WI38 (cell line): ENCODE measurements around the gene PTH1R.

ENCODE experiments used
- H3K4me3 ChIP-seq: 2 replicates; pipeline ENCODE4 v1.5.1; 2011; ENCODE audit warnings: low read depth, mild to moderate bottlenecking, control low read depth, low read length
- CTCF ChIP-seq: IDR thresholded peaks from 2 replicates; pipeline ENCODE4 v1.5.1; 2012; ENCODE audit warnings: low read depth, mild to moderate bottlenecking, control low read depth, low read length

PTH1R gene

GRCh38 chr3:46892285-46893145 is 15.0 kb downstream of the PTH1R start:
- peak overlapping the region; percentile 51 for H3K4me3 ChIP-seq
- no peak for TF ChIP-seq CTCF

- no peak overlapping the region for H3K4me3 ChIP-seq
- TF ChIP-seq CTCF, result no peak
Measured at GRCh38 chr3:46893146-46893748, 15.7 kb downstream of the PTH1R start.

GRCh38 chr3:46893763-46894162 is 16.2 kb downstream of the PTH1R start:
- no peak for TF ChIP-seq CTCF

GRCh38 chr3:46894256-46894655 is 16.7 kb downstream of the PTH1R start:
- TF ChIP-seq CTCF, result no peak
- no peak overlapping the region for H3K4me3 ChIP-seq

More at GRCh38 chr3:46893763-46894162, 16.2 kb downstream of the PTH1R start:
- no peak overlapping the region for H3K4me3 ChIP-seq

- no peak overlapping the region for H3K4me3 ChIP-seq
- TF ChIP-seq CTCF, result peak; percentile 92
Measured at GRCh38 chr3:46895204-46895660, 17.7 kb downstream of the PTH1R start.

GRCh38 chr3:46895761-46896160 is 18.2 kb downstream of the PTH1R start:
- no peak overlapping the region for H3K4me3 ChIP-seq
- TF ChIP-seq CTCF, result no peak

- TF ChIP-seq CTCF, result no peak
- no peak overlapping the region for H3K4me3 ChIP-seq
Measured at GRCh38 chr3:46896386-46896785, 18.9 kb downstream of the PTH1R start.
